Mesodermal cell (in vitro differentiated cells): Measurements from ENCODE around the gene DNAAF8.

Experiments
- H3K27ac ChIP-seq: 2 replicates; pipeline ENCODE4 v1.7.0; 2013; ENCODE audit warnings: mild to moderate bottlenecking, low read depth, low read length, moderate library complexity; ENCODE audit not compliant: severe bottlenecking
- H3K36me3 ChIP-seq: 2 replicates; pipeline ENCODE4 v1.7.1; 2013; ENCODE audit warnings: mild to moderate bottlenecking, low read length, moderate library complexity; ENCODE audit not compliant: control insufficient read depth, insufficient read depth
- H3K4me1 ChIP-seq: one replicate; pipeline ENCODE4 v1.7.1; 2013; ENCODE audit warnings: mild to moderate bottlenecking, low read length; ENCODE audit not compliant: insufficient read depth, control insufficient read depth, poor library complexity, severe bottlenecking
- H3K4me3 ChIP-seq: 2 replicates; pipeline ENCODE4 v1.7.0; 2013; ENCODE audit warnings: low read length, control low read depth, mild to moderate bottlenecking; ENCODE audit not compliant: insufficient read depth, poor library complexity, severe bottlenecking; ENCODE audit errors: extremely low read depth
- H3K9me3 ChIP-seq: 2 replicates; pipeline ENCODE4 v1.7.1; 2013; ENCODE audit warnings: mild to moderate bottlenecking, low read length, moderate library complexity; ENCODE audit not compliant: control insufficient read depth
- WGBS, 2 experiments: methylation state at CpG; one replicate each; pipeline ENCODE4 v1.1.5; 2013; ENCODE audit warnings: missing lambda C conversion rate in 2 of 2; ENCODE audit not compliant: insufficient coverage in 2 of 2; 5-methylcytosine and 5-hydroxymethylcytosine counted together

Gene DNAAF8

DNA sequence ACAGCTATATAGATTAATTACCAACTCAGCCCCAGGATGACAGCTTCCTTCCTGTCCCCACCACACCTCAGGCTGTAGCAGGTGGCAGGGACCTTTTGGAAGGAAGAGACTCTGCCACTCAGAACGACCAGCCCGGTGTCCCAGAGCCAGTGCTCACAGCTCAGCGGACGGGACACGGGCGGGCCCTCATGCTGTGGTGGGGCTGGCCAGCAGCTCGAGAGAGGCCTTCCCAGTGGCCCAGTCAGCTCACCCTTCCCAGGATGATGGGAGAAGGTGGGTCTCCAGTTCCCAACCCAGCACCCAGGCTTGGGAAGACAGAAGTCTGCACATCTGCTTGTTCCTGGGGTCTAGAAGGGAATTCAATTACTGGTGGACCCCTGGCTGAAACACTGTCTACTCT, 30.4 kb upstream of the DNAAF8 start:
- H3K4me1 ChIP-seq: no peaks in the 10 kb centered on the region
- WGBS, 2 experiments: 95 to 98% methylated on average over 6 to 7 of the region's 7 CpGs
- H3K4me3 ChIP-seq: no peak overlapping the region
- no peaks in the 10 kb centered on the region for H3K9me3 ChIP-seq
- no peak overlapping the region for H3K27ac ChIP-seq
- H3K36me3 ChIP-seq: peaks cover 68% of the 10 kb centered on the region

DNA sequence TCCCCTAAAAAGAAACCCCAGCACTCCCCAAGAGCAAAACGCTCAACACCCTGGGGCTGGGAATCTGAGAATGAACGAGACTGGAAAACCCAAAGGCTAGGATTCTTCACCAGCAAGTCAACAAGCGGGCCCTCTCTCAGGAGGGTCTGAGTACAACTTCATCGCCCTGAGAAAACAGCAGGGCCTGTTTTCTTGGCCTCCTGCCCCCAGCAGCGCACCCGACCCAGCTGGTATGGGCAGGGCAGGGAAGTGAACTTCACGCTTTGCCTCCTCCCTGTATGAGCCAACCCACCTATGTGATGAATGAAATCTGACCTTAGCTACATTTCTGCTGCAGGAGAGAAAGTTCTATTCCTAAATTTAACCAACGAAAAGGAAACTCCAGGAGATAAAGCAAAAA, 29.8 kb upstream of the DNAAF8 start:
- H3K9me3 ChIP-seq: no peaks in the 10 kb centered on the region
- no peak overlapping the region for H3K4me3 ChIP-seq
- no peaks in the 10 kb centered on the region for H3K4me1 ChIP-seq
- H3K36me3 ChIP-seq: peaks cover 68% of the 10 kb centered on the region
- H3K27ac ChIP-seq: no peak overlapping the region
- WGBS, 2 experiments: 94 to 95% methylated on average over 6 of the region's 8 CpGs

DNA sequence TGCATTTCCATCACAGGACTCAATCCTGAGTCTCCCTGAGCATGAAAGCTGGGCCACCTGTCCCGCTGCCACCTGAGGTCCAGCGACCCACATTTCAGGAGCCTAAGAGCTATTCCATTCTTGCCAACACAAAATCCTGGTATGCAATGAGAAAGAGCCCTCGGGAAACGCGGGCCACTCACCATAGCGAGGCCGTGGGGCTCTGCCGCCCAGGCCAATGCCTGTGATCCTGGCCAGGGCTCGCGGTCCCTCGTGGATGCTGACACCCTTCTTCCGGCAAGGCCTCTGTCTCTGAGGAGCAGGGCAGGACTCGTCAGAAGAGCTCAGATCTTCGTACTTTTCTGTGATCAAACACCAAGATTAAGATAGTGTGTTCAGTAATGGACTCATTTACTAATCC, 29.4 kb upstream of the DNAAF8 start:
- WGBS, 2 experiments: 95 to 97% methylated on average over 11 to 14 of the region's 14 CpGs
- H3K4me1 ChIP-seq: no peaks in the 10 kb centered on the region
- peaks cover 69% of the 10 kb centered on the region for H3K36me3 ChIP-seq
- no peak overlapping the region for H3K4me3 ChIP-seq
- H3K9me3 ChIP-seq: no peaks in the 10 kb centered on the region
- no peak overlapping the region for H3K27ac ChIP-seq

DNA sequence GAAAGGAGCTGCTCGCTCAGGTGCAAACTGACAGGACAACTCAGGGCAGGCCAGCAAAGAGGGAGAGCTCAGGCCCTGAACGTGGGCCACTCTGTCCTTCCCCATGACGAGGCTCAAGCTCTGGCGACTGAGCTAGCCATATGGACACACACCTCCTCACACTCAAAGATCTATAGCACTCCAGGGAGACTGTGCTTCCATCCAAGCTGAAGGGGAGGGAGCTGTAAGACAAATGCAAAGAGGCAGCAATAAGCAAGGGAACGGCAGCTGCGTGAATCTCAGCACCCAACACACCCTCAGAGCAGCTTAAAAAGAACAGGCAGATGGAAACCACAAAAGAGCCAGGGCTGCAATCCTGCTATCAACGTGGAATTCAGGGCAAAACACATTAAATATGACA, 27.5 kb upstream of the DNAAF8 start:
- H3K4me1 ChIP-seq: no peaks in the 10 kb centered on the region
- peaks cover 70% of the 10 kb centered on the region for H3K36me3 ChIP-seq
- H3K4me3 ChIP-seq: no peak overlapping the region
- WGBS, 2 experiments: 81 to 93% methylated on average over 4 to 6 of the region's 7 CpGs
- H3K27ac ChIP-seq: no peak overlapping the region
- no peaks in the 10 kb centered on the region for H3K9me3 ChIP-seq

DNA sequence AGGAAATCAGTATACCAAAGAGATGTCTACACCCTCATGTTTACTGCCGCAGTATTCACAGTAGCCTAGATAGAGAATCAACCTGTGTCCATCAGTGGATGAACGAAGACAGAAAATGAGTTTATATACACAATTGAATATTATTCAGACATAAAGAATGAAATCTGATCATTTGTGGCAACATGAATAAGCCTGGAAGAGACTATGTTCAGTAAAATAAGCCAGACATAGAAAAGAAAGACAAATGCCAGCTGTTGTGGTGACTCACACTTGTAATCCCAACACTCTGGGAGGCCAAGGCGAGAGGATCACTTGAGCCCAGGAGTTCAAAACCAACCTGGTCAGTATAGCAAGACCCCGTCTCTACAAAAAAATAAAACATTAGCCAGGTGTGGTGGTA, 24.9 kb upstream of the DNAAF8 start:
- Histone ChIP-seq H3K4me3 (no peak overlapping the region), H3K27ac (no peak overlapping the region), H3K9me3 (no peaks in the 10 kb centered on the region), H3K4me1 (no peaks in the 10 kb centered on the region), H3K36me3 (peaks cover 77% of the 10 kb centered on the region)
- 100% methylated on average over 1 to 2 of the region's 4 CpGs for WGBS, 2 experiments

DNA sequence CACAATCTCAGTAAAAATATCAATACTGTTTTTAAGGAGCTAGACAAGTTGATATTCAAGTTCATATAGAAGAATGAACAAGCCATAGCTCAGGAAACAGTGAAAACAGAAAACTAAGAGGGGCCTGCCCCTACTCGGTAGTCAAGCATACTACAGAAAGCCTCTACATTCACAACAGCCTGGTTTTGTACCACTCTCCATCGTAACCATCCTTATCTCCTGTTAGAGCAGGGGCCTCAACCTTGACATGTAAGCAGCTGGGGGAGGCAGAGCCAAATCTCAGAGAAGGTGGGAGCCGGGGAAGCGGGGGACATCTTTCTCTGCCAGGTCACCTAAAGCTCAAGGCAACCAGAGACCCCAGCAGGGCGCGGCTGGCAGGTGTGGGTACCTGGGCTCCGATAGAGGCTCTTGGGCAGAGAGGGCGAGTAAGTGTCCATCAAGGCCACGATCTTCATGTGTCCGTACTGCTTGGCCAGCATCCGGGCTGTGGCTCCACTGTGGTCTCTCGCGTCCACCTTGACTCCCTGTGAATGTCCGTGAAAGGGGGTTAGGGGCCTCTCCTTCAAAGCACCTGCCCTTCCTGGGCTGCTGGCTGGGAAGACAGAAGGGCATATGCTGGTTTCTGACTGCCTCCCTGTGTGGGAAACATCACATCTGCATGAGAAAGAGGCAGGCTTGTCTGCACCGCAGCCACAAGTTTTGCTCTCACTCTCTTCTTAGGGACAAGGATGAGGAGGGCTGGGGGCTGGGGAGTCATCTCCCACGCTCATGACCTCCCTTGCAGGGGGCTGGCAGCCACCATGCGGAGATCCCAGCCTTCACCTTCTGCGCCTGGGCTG, 20.5 kb upstream of the DNAAF8 start:
- WGBS, 2 experiments: 79 to 84% methylated on average over 17 of the region's 18 CpGs
- Histone ChIP-seq H3K27ac (no peak overlapping the region), H3K4me3 (no peak overlapping the region), H3K36me3 (peaks cover 68% of the 10 kb centered on the region), H3K4me1 (no peaks in the 10 kb centered on the region), H3K9me3 (no peaks in the 10 kb centered on the region)

DNA sequence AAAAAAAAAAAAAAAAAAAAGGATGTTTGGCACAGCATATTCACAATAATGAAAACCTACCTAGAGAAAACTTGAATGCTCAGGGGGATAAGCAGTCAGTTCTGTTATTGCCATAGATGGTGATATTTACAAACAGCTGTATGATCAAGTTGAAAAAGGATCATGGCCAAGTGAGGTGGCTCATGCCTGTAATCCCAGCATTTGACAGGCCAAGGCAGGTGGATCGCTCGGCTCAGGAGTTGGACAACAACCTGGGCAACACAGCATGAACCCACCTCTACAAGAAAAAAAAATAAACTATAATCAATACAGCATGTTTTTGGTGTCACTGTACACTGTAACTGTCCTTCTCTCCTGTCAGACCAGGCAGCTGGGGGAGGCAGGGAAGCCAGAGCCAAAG, 19.3 kb upstream of the DNAAF8 start:
- 88% methylated on average over 2 of the region's 2 CpGs; no CpG with 5 or more reads in 1 of the 2 experiments for WGBS, 2 experiments
- Histone ChIP-seq H3K4me1 (no peaks in the 10 kb centered on the region), H3K27ac (no peak overlapping the region), H3K9me3 (no peaks in the 10 kb centered on the region), H3K36me3 (peaks cover 57% of the 10 kb centered on the region), H3K4me3 (no peak overlapping the region)

DNA sequence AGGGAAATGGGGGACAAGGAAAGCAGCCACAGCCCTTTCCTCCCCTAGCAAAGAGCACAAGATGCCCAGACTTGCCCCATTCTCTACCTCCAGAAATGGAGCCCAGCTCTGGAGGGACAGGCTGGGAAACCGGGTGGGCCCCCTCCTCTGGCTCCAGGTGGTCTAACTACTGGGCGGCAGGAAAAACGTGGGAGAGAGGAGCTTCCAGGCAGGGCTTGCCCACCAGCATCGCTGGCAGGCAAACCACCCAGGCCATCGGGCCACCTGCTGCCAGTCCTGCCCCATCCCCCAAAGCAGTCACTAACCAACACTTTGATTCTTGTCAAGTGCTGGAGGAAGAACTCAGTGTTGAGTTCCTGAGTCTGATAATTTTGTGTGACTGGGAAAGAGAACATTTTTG, 15.9 kb upstream of the DNAAF8 start:
- WGBS, 2 experiments: 20 to 50% methylated on average over 3 to 4 of the region's 5 CpGs
- peaks cover 33% of the 10 kb centered on the region for H3K36me3 ChIP-seq
- no peaks in the 10 kb centered on the region for H3K9me3 ChIP-seq
- H3K27ac ChIP-seq: no peak overlapping the region
- no peak overlapping the region for H3K4me3 ChIP-seq
- no peaks in the 10 kb centered on the region for H3K4me1 ChIP-seq

DNA sequence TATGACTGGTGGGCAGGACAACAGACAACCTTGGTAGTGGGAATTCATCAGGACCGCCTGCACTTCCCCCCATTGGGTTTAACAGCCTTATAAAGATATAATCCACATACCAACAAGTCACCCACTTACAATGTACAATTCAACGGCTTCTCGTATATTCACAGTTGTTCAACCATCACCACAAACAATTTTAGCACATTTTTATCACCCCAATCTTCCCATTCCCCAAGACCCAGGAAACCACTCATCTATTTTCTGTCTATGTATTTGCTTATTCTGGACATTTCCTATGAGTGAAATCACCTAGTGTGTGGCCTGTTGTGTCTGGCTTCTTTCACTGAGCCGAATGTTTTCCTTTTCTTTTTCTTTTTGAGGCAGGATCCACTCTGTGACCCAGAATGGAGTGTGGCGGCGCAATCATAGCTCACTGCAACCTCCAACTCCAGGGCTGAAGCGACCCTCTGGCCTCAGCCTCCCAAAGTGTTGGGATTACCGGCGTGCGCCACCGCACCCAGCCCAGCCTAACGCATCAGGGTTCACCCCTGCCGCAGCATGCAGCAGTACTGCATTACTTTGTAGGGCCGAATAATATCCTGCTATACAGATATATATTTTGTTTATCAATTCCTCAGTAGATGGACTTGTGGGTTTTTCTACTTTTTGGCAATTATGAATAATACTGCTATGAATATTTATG, 11.1 kb upstream of the DNAAF8 start:
- Histone ChIP-seq H3K27ac (no peak overlapping the region), H3K4me3 (no peak overlapping the region), H3K36me3 (peaks cover 38% of the 10 kb centered on the region), H3K9me3 (no peaks in the 10 kb centered on the region), H3K4me1 (no peaks in the 10 kb centered on the region)
- 97 to 98% methylated on average over 6 to 12 of the region's 14 CpGs for WGBS, 2 experiments

DNA sequence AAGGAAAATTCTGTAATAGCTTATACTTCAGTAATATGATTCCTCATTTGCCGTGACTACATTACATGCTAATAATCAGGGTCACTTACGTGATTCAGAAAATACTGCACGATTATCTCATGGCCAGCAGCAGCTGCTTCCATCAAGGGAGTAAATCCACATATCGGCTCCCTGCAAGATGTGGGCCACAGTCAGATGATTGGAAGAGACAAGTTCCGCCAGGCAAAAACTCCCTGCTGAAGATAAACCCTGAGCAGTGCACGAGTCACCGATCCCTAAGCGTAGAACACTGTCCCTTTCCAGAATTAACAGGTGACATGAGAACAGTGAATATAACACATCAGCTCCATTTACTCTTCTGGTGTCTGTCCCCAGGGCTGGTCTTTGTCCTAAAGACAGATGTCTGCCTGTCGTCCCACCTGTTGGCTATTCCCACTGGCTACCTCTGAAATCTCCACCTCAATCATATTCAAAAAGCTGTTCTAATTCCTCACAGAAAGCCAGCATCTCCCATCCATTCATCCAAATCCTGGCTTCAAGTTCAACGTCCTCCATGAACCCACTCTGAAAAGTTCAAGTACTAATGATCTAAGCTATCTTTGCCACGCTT, 9.6 kb upstream of the DNAAF8 start:
- H3K4me1 ChIP-seq: no peaks in the 10 kb centered on the region
- peaks cover 47% of the 10 kb centered on the region for H3K36me3 ChIP-seq
- H3K27ac ChIP-seq: no peak overlapping the region
- H3K4me3 ChIP-seq: no peak overlapping the region
- no peaks in the 10 kb centered on the region for H3K9me3 ChIP-seq
- 92 to 98% methylated on average over 9 to 11 of the region's 11 CpGs for WGBS, 2 experiments
